ENCODE results near the gene SMAD7.

Gene SMAD7

DNA sequence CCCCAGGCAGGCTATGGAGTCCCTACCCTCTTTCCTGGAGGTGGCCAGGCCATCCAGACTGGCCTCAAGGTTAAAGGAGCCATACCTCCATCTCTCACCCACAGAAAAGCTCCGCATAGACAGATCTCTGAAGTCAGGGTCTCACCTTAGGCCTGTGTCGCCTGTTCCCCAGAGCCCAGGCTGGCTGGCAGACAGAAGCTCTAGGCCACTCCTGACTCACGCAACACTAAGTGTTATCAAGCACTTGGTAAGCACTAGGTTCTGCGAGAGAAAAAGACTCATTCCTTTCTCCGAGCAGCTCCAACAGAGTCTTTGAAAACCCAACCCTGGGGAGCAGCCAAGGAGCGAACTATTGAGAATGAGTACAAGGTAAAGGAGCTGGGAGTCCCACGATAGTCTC lies 6.1 kb downstream of the SMAD7 start:
- no peak for DNase-seq

DNA sequence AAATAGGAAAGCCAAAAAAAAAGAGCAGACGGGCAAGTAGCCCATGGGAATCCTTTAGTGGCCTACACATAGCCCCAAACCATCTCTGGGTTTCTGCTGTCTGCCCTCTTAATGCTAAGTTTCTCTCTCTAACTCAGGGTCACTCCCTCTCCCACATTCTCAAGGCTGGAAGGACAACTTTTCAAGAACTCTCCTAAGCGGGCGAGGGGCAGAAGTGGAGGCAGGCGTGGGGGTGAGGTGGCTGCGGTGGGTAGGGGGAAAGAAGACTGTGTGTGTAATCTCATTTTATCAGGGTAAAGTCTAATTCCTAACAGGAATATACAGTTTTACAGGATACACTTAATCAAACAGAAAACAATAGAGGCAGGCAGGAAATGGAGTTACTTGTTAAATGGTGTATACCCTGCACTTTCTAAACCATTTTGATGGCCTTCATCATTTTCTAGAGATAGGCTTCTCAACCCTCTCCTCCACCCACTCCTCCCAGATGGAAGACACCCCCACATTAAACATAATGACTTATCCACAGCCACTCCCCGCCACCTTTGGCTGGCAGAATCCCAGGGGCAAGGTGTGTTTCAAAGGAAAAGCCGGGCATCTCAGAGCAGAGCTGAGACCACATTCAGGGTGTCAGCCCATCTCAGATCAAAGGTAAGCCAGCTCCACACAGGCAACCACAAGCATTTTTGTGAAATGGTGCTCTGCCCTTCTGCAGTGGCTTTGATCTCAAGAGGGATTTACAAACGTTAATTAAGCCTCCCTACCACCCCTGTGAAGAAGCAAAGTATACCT lies 6.8 kb downstream of the SMAD7 start:
- no peak for DNase-seq

DNA sequence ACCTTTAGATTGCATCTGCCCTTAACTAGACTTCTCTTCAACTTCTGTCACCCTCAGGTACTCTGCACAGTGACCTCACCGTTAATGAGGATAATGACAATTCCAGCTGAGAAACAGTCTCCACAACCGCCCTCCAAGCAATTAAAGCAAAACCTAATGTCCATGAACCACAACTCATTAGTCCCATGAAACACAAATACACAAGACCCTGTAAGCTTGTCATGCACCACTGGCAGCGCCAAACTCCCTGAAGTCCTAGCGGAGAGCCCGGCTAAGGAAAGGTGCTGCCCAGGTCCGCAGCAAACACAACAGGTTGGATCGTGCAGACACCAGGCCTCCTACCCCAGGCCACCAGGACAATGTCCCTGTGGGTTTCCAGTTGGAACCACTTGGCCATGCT lies 7.4 kb downstream of the SMAD7 start:
- DNase-seq, result no peak

DNA sequence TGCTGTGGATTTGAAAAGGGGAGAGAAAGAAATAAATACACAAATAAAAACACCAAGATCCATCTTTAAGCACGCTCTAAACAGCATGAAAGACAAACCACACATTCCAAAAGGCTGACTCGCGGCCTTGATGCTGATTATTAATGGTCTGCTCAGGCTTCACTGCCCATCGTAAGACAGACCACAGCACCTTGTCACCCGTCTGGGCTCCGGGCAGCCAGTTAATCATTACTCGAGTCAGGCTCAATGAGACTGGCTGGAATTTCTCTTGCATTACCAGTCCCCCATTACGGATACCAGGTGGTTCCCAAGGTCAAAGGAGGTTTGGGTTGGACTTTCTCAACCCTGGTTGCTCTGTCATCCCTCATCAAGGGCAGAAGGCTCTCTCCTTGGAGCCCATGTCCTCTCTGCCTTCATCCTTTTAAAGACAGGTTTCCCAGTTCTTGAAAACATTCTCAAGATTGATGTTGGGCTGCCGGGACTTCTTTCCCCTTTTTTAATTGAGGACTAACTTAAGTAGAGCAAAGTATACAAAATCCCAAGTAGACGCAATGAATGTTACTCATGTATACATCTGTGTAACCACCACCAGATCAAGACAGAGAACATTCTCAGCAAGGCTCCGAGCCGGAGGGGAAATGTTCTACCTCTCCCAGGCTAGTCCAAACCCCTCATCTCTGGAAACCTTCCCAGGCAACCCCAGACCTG lies 8.1 kb downstream of the SMAD7 start:
- DNase-seq, result peak; percentile 96

DNA sequence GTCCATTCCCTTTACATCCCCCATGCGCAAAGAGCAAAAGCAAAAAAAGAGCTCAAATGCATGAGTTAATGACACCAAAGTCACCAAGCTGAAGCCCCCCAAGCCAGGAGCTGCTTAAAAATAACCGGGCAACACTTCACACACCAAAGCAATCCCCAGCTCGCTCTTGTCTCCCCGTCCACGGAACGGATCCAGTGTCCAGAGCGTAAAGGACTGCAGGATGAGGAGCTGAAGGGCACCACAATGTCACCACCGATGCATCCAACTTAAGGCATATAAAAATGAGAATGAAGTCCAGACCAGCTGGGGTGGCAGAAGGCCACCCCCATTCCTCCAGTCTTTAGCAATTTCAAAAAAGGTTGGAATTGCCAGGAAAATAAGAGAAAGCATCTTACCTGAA lies 8.7 kb downstream of the SMAD7 start:
- no peak for DNase-seq

DNA sequence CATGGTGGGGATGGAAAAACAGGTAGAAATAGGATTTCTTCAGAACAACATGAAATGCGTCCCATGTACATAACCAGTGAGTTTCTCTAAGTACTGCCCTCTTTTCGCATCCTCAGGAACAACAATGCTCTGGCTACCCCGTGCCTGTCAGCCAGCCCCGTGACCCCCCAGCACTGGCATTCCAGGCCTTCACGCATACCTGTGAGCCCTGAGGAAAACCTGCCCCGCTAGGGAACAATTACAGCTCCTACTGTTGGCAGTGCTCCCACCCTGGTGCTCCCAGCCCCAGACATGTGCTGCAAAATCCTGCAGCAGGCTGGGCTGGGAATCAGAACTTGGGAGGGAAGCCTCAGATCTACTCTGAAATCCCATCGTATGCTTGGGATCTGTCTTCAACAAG lies 9.1 kb downstream of the SMAD7 start:
- no peak for DNase-seq

DNA sequence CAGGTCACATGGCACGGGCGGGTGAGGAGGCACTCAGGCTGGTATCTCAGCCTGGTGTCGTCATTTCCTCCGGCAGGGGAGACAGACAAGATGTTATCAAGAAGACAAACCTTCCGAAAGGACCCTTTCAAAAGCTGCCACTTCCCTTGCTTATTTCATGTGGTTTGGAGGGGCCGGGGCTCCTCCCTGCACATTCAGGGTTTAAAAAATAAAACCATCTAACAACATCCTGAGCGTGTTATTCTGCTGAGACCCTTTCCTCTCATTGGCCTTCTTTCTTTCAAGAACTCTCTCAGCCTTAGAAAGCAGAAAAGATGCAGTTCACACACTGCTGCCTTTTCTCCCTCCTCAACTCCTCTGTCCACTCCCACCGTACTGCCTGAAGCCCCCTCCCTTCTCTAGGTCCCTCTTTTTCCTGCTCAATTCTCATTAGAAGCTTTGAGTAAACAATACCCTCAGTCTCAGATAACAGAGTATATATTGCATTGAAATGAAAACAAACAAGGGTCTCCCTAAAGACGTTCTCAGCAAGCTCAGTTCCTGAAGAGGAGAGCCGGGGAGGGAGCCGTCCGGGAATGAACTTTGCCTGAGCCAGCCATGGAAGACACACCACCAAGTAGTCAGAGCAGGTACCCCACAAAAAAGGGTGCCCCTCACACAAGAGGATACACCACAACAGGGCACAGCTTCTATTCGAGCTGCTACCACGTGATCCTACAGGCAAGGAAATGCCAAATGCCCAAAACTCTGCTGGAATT lies 9.7 kb downstream of the SMAD7 start:
- DNase-seq, result no peak

DNA sequence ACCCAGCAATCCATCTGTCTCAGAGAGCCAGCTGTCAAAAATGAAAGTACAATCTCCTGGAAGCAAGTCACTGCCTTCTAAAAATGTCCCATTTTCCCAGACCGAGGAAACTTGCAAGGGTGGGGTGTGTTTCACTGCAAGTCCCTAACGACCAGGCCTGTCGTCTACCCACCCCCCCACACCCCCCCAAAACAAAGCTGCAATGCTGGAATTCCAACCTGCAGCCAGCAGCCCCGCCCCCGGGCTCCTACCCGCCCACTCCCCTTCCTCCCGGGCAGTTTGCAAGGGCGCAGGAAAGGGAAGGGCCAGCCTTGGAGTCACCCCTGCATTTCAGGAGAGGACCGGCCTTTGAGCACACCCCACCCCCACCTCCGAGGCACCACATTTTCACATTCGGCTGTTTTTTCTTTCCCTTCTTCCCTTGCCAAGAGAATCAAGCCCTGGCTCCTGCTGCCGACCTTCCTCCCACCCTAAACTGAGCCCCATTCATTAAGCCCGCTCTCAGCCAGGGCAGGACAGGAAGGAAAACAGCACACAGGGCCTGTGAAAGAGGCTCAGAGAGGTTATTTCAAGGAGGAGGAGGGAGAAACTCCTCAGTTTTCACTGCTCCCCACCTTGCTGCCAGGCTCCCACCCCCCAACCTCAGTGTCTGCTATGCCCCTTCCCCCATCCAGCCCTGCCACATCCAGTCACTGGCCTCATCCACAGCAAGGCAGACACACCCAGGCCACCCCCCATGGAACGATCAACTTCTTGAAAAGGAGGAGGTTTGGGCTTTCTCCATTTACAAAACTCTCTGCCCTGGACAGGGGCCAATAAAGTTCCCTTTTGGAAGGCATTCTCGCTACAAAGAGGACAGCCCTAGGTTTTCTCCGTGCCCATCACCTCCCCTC lies 11.3 kb downstream of the SMAD7 start:
- peak; percentile 62 for DNase-seq

DNA sequence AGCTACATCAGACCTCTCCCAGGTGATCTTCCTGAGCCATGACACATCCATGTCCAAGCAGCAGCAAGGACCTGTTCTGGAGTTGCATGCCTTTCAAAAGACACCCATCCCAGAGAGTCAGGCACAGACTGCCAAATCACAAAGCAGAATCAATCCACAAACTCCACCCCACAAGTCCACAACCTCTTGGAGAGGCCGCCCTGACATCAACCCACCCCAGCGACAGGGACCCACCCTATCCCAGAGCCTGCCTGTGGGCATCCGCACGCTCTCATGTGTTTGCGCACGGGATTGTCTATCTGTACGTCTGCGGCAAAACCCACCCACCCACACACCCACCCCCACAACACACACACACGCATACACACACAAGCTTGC lies 11.9 kb downstream of the SMAD7 start:
- DNase-seq, result no peak

DNA sequence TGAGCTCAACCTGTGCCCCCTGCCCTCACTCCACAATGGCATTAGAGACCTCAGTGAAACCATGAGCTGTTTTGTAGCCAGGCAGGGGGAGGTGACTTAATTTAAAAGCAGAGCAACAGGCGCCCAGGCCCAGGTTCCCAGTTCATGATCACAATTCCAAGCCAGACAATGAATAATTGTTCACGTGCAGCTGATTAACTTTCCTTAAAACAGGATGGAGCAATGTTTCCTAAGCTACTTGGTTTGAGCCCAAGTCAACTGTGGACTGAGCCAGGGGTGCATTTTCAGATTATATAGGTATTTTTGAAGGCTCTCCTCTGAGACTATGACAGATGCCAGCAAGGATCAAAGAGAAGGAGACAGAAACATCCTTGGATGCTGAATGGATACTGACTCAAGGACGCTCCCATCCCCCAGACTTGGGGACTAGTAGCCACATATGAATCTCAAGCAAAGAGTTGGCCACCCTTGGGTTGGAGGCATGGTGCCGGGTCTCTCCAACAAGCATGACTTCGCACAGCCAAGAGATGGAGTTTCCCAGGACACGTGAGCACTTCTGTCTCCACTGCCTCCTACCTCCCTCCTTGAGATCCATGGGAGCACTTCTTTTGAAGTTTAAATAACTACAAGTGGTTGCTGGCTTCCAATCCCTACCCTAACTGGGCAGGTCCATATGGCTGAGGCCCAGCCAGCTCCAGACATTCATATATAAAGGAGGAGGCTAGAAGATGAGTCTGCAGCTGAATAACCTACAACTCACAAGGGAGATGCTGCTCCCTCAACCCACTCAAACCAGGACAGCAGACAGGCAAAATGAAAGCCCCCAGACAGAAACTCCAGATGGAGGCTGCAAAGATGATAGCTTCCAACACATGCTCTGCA lies 12.7 kb downstream of the SMAD7 start:
- no peak for DNase-seq

DNA sequence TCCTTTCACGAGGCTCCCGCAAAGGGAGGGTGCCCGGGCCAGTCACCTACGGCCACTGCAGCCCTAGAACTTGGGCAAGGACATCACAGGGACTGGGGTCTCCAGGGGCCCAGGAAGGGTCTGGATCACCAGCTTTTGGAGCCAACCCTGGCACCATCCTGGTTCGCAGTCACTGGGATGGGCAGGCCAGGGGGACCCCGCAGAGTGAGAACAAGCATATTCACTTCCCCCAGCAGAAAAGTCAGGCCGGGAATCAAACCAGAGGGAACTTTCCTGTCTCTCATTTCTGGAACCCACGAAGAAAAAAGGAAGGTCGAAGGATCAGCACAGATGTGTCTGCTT lies 15.4 kb downstream of the SMAD7 start:
- no peak for DNase-seq

DNA sequence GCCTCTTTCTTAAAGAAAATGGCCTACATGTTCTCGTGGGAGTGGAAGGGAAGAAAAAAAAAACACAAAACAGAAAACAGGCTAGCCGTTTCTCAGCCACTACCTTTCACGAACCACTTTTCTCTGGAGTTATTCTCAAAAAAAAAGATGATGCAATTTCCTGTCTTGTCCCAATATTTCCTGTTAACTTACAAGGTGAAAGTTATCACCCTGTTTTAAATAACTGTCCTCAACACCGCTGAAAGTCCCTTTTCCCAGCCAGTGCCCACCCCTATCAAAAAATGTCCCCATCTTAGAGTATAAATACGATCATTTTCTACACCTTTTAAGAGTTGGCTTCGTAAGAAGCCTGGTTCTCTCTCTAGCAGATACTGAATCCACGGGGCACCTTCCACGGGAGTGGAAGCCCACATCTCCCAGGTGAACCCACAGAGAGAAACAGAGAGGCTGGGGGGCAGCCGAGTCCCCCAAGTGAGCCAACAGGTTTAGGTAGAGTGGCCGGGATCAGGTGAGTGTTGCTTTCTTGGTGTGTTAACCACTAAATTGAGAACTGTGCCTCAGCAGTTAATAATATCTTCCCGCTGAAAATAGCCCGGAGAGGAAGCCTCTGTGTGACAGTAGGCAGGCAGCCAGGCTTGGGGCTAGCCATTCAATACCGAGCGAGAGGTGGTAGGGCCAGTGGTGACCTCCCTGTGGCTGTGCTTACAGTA lies 15.9 kb downstream of the SMAD7 start:
- DNase-seq, result peak; percentile 31

DNA sequence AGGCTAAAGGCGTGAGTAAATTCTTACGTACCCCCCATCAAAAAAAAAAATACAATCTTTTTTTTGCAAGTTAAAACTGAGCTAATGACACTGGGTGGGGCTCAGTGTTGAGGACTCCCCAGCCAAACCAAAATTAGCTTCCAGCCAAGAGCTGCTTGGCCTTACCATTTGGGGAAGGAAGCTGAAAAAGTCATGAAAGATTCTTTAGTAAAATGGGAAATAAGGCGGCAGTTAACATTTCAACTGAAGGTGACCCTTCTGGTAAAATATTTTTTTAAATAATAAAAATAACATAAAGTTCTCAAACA lies 16.4 kb downstream of the SMAD7 start:
- no peak for DNase-seq

DNA sequence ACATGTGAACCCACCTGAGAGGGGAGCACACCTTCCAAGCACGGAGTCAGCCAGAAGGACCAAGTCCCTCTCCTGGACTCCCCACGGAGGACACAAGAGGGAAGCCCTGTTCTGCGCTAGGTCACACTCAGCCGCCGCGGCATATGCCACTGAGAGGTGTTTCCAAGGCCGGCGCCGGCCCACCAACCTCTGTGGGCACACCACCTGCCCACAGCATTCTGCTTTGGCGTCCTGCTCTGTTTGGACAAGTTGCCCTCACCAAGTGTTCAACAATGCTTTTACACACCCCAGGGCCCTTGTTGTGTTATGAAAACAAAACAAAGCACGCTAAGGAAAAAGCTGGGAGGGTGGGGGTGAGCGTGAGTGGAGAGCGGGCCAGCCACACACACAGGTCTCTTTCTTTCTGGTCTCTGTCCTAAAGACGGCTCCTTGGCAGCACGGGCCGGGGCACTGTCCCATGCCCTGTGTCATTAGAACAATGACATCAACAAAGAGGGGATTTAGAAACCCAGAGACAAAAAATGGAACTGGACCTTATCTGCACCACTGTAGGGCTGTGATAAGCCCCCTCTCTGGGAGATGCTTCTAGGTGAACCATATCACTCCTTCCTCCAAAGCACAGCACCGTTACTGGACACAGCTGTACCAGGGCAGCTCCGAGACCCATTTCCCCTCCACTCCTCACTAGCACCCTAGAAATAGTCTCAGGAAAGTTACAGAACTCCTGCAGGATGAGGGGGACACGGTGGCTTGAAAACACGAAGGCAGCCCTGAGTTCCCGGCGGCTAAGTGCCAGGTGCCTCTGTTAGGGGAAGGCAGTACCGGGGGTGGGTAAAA lies 17.0 kb downstream of the SMAD7 start:
- no peak for DNase-seq

DNA sequence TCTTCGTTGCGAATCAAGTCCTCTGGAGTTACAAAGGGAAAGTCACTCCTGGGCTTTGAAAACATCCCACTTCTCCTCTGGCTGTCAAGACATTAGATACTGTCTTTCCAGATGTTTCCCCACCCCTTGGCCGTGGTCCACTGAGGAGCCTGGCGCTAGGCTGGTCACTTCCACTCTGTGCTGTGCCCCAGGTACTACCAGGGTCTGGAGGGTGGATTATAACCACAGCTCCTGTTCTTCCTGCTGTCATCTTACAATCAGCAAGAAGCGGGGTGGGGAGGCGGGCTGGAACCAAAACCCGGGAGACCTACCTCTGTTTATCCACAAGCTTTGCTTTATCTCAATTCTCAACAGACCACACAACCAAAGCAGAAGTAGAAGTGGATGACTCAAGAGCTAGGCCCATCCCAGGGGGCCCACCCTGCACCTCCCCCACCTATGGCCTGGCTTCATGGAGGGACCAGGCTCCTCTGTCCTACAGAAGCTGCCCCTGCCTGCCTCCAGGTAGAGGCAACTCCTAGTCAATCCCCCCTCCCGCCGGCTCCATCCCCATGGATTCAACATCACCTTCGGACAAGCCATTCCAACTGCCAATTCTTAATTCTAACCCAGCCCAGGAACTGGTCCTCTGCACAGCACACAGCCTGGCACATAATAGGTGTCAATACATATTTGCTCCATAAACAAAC lies 17.8 kb downstream of the SMAD7 start:
- peak; percentile 71 for DNase-seq

DNA sequence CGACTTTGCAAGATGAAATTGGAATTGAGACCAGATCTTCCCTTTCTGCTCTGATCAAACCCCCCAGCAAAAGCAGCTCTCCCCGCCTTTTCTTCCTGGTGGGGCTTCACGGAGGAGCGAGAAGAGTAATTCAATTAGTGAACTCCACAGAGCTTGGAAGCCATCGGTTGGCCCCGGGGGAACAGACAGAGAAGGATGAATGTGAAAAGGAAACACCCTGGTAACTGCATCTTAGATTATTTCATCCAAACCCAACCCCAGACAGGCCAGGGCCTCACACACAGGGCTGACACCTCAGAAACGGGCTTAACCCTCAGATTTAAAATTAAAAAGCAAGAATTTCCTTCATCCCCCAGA lies 18.3 kb downstream of the SMAD7 start:
- DNase-seq, result no peak

DNA sequence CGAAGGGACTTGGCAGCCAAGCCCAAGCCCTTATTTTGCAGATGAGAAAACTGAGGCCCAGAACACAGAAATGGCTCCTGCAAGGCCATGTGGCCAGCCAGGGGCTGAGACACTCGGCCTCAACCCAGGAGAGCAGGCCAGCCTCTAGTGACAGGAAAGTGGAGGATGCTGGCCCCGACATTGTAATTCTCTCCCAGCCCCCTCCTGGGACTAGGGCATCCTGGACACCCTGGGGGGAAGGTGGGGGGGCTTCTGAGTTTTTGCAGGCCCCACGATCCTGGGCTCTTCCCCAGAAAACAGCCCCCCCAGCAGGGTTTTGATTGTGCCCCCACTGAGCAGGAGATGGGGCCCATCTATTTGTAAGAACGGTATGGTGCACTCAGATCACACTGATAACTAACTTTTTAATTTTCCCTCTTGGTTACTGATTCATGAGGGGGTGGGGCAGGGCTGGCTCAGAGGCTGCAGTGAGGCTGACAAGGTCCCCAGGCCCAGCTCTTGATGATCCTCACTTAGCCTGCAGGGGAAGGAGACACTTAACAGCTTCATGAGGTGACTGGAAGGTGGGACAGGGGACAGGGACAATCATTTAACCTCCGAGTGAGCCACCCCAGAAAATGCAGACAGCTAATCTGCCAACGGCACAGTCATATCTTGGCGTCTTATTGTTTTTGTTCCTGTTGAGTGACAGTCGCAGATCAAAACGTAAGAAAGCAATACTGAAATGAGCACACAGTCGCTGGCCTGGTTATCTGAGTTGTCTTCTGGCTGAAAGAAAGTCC lies 18.9 kb downstream of the SMAD7 start:
- peak; percentile 37 for DNase-seq

DNA sequence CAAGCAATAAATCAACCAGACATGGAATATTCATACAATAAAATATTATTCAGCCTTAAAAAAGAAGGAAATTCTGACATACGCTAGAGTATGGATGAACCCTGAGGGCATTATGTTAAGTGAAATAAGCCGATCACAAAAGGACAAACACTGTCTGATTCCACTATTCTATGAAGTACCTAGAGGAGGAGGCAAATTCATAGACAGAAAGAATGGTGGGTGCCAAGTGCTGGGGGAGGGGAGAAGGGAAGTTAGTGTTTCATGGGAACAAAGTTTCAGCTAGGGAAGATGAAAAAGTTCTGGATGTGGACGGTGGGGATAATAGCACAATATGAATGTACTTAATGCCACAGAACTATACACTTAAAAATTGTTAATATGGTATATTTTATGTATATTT lies 19.8 kb downstream of the SMAD7 start:
- no peak for DNase-seq
